Measurements from ENCODE around the gene TMPRSS7. TPM values are rescaled to one million over a fixed set of nuclear protein-coding genes. Genes with fewer than 3 reads are reported as not detected.

Gene TMPRSS7
- total RNA-seq, 1 donor from 2014 or later = not detected

DNA sequence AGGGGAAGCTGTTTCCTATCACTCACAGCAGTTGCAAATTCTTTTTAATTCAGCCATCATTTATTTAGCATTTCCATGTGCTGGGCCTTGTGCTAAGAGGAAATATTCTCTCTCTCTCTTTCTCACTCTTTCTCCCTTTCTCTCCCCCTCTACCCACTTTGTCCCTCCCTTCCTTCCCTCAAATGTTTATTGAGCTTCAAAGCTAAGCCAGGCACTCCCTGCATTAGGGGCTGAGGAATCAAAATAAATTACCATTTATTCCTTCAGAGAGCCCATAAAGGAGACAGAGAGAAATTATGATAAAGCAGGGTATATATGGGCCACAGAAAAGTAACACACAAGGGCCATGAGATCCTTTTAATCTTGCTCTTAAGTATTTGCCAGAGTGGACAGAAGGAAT is 6.8 kb downstream of the TMPRSS7 start:
- H3K9me3 Mint-ChIP-seq = no peaks in the 10 kb centered on the region
- H3K36me3 Mint-ChIP-seq (ENCODE audit: low read depth) = peaks cover 3% of the 10 kb centered on the region
- no peak for DNase-seq (ENCODE audit: low read depth, low spot score)
- H3K4me1 Mint-ChIP-seq = peaks cover 33% of the 10 kb centered on the region
- TF ChIP-seq, protein P1, sequence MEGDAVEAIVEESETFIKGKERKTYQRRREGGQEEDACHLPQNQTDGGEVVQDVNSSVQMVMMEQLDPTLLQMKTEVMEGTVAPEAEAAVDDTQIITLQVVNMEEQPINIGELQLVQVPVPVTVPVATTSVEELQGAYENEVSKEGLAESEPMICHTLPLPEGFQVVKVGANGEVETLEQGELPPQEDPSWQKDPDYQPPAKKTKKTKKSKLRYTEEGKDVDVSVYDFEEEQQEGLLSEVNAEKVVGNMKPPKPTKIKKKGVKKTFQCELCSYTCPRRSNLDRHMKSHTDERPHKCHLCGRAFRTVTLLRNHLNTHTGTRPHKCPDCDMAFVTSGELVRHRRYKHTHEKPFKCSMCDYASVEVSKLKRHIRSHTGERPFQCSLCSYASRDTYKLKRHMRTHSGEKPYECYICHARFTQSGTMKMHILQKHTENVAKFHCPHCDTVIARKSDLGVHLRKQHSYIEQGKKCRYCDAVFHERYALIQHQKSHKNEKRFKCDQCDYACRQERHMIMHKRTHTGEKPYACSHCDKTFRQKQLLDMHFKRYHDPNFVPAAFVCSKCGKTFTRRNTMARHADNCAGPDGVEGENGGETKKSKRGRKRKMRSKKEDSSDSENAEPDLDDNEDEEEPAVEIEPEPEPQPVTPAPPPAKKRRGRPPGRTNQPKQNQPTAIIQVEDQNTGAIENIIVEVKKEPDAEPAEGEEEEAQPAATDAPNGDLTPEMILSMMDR (conservative IDR thresholded peaks at IDR 0.05) = no peak
- no peak overlapping the region for H3K4me3 Mint-ChIP-seq
- no peak overlapping the region for H3K27ac Mint-ChIP-seq (ENCODE audit: unreplicated experiment)
- H3K27me3 Mint-ChIP-seq (ENCODE audit: low read depth) = no peaks in the 10 kb centered on the region

DNA sequence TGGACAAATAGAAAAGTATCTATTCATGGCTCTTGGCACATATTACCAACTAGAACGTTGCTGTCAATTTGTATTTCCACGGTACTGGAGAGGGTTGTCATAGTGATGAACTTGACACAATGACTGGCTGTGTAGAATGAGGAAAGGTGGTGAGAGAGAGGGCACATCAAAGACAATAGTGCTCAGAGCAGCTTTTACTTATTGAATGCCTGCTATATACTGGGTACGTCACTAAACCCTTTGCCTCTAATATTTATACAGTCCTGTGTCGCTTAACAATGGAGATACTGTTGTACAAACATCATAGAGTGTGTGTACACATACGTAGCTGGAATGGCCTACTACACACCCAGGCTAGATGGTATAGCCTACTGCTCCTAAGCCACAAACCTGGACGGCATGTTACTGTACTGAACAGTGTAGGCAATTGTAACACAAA is 8.3 kb downstream of the TMPRSS7 start:
- peaks cover 28% of the 10 kb centered on the region for H3K4me1 Mint-ChIP-seq
- no peaks in the 10 kb centered on the region for H3K9me3 Mint-ChIP-seq
- DNase-seq (ENCODE audit: low read depth, low spot score) = no peak
- H3K4me3 Mint-ChIP-seq = no peak overlapping the region
- TF ChIP-seq, protein P1 (conservative IDR thresholded peaks at IDR 0.05) = no peak
- no peaks in the 10 kb centered on the region for H3K27me3 Mint-ChIP-seq (ENCODE audit: low read depth)
- H3K27ac Mint-ChIP-seq (ENCODE audit: unreplicated experiment) = no peak overlapping the region
- no peaks in the 10 kb centered on the region for H3K36me3 Mint-ChIP-seq (ENCODE audit: low read depth)

DNA sequence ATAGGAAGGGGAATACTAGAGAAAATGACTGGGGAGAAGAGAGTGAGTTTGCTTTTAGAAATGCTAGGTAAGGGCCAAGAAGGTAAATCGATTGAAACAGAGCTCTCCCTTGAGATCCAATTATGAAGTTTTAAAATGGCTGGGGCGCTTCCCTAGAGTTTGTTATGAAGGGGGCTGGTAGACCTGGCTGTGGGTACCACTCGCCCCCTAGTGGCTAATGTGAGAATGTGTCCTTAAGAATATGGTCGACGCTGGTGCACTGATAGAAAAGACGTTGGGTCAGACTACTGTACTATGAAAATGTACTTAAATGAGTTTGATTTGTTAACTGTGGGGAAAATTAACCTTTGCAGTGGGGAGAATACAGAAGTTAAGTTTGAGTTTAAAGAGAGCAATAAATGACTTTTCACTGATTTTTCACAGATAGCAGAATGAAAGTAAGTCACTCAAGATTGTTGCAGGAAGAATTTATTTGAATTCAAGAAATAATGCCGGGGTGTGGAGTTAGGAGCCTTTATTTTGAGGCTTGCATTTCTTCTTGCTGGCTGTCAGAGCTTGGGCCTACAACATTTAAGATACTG is 9.2 kb downstream of the TMPRSS7 start:
- Mint-ChIP-seq H3K27me3 (ENCODE audit: low read depth) (no peaks in the 10 kb centered on the region), H3K9me3 (no peaks in the 10 kb centered on the region), H3K36me3 (ENCODE audit: low read depth) (no peaks in the 10 kb centered on the region), H3K27ac (ENCODE audit: unreplicated experiment) (no peak overlapping the region), H3K4me3 (no peak overlapping the region), H3K4me1 (peaks cover 28% of the 10 kb centered on the region)
- TF ChIP-seq, protein P1 (conservative IDR thresholded peaks at IDR 0.05) = peak; percentile 94
- peak; percentile 36 for DNase-seq (ENCODE audit: low read depth, low spot score)

DNA sequence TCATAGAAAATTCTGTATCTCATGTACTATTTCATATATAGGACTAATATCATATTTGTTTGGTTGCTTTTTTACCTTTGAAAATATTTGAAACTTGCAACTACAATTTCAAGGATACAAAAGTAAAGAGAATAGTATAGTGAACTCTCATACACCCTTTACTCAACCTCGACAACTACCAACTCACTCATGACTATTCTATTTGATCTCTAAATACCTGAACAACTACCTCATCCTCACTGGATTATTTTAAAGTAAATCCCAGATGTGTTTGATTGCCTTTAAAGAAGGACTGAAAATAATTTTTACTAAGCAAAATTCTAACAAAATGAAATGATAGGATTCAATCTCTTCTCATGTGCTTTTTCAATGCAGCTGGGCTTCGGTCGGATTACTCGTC is 12.1 kb downstream of the TMPRSS7 start:
- Mint-ChIP-seq H3K4me1 (peaks cover 7% of the 10 kb centered on the region), H3K27ac (ENCODE audit: unreplicated experiment) (no peak overlapping the region), H3K27me3 (ENCODE audit: low read depth) (no peaks in the 10 kb centered on the region), H3K36me3 (ENCODE audit: low read depth) (no peaks in the 10 kb centered on the region), H3K9me3 (no peaks in the 10 kb centered on the region), H3K4me3 (no peak overlapping the region)
- DNase-seq (ENCODE audit: low read depth, low spot score) = no peak
- TF ChIP-seq, protein P1 (conservative IDR thresholded peaks at IDR 0.05) = no peak

DNA sequence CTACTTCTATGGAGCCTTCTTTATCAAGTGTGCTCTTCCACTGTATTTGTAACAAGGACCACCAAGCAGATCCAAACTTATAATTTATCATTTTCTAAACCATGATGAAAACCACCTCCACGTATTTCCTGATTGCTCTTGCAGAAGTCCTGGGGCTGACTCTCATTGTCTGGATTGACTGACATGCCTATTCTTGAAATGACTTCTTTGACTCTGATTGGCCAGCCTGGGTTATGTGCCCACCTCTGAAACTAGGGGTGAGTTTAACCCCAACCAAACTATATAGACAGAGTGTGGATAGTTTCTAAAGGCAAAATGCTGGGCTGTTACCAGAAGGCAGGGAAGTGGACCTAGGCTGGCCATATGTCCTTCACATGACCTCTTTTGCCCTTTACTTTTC is 12.7 kb downstream of the TMPRSS7 start:
- no peak for DNase-seq (ENCODE audit: low read depth, low spot score)
- no peaks in the 10 kb centered on the region for H3K36me3 Mint-ChIP-seq (ENCODE audit: low read depth)
- peaks cover 5% of the 10 kb centered on the region for H3K4me1 Mint-ChIP-seq
- H3K9me3 Mint-ChIP-seq = no peaks in the 10 kb centered on the region
- no peaks in the 10 kb centered on the region for H3K27me3 Mint-ChIP-seq (ENCODE audit: low read depth)
- no peak overlapping the region for H3K4me3 Mint-ChIP-seq
- TF ChIP-seq, protein P1 (conservative IDR thresholded peaks at IDR 0.05) = no peak
- H3K27ac Mint-ChIP-seq (ENCODE audit: unreplicated experiment) = no peak overlapping the region

Measured in neural crest cell (in vitro differentiated cells).